NCI-H2171 (cell line): ENCODE data around the gene KCNAB3.

Experiments used
- DNase-seq: peaks from one replicate; lab custom pipeline; 2025; lab: John Stamatoyannopoulos, UW

The KCNAB3 gene

GRCh38 chr17:7903154-7904103, 26.2 kb downstream of the KCNAB3 start:
- no peak for DNase-seq

- DNase-seq: no peak
These were observed 31.9 kb downstream of the KCNAB3 start for GRCh38 chr17:7897773-7898172.

GRCh38 chr17:7897090-7897489, 32.6 kb downstream of the KCNAB3 start:
- DNase-seq: no peak

GRCh38 chr17:7894866-7895265, 34.8 kb downstream of the KCNAB3 start:
- DNase-seq: no peak

DNA sequence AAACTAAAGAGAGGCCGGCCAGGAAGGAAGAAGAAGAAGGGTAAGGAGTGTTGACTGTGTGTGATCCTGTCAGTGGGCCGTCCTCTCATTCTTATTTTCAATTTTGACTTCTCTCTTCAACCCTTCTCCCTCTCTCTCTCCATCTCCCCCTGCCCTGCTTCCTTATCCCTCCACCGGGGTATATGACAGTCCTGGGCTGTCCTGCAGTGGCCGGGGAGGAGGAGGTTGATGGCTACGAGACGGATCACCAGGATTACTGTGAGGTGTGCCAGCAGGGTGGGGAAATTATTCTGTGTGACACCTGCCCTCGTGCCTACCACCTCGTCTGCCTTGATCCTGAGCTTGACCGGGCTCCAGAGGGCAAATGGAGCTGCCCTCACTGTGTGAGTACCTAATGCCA, 35.4 kb downstream of the KCNAB3 start:
- DNase-seq: no peak

DNA sequence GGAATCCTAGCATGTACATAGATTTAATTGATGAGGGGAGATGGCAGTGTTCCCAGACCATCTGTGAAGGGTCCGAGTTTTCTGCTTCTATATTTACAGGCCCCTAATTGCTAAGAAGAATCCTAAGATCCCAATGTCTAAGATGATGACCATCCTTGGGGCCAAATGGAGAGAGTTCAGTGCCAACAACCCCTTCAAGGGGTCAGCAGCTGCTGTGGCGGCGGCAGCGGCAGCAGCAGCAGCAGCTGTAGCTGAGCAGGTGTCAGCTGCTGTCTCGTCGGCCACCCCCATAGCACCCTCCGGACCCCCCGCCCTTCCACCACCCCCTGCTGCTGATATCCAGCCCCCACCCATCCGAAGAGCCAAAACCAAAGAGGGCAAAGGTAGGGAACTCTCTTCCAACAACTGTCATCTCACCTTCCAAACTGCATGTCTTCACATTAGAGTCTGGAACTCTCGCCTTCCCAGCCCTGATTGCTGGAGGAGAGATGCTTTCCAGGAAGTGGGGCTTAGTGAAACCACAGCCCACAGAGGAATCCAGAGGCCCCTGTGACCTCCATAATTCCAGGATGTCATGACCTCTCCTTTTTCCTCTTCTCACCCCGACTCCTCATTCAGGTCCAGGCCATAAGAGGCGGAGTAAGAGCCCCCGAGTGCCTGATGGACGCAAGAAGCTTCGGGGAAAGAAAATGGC, 36.3 kb downstream of the KCNAB3 start:
- DNase-seq: no peak

GRCh38 chr17:7889166-7889955, 40.3 kb downstream of the KCNAB3 start:
- peak; percentile 94 for DNase-seq

DNA sequence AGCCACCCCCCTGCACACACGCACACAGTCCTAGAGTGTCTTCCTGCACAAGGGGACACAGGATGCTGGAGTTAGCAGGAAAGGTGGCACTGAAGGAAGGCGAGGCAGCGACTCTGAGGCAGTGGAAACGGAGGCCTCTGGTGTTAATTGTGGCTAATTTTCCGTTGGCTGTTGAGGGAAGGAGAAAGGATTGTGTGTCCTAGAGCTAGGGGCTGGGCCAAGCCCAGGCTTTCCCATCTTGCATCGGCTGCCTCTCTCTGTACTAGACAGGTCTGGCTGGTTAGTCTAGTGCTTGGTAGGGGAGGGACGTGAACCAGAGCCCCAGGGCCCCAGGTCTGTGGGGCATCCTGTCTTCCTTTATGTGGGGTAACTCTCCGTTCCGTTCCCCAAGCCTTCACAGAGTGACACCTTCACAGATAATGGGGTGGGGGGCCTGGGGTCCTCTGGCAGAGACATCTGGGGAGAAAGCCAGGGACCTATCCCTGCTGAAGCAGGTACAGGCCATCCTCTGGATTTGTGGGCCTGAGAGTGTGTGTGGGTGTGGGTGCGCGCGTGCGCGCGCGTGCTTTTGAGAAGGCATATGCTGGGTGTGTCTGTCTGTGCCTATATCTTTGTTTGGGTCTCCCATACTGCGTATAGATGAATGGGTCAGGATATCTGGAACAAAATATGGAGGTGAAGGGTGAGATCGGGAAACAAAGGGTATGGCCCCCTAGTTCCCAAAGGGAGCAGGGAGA, 41.3 kb downstream of the KCNAB3 start, which contains the start of gene CHD3:
CHD3 (plus strand) TSS at position 606 of the 737 bp plus-strand sequence. CDS start 212 bp downstream, outside the sequence.
- no peak for DNase-seq

DNA sequence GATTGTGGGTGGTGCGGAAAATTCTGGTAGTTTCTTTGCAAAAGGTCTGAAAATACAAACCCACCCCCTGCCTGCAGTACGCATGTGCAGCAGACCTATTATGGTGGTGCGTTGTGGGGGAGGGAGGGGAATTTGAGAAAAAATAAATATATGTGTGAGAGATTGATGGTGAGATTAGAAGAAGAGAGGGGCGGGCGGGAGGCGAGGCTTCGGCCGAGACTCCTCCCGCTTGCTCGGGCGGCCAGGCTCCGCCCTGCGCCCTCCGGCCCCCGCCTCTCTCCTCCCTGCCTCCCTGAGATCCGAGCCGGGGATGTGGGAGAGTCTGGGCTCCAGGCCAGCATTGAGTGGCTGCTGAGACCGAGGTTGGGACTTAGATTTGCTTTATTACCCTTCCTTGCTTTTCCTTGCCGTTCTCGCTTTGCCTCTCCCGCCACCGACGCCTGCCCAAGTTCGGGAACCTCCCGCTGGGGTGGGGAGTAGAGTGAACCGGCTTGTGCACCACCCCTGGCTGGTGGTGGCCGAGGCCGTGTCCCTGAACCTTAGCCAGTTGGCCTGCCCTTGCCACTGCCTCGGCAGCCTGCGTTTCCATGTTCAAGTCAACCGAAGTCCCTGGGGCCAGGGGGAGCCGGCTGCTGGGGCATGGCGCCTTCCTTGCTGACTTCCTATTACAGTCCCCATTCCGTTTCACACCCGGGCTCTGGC, 42.0 kb downstream of the KCNAB3 start:
- DNase-seq: peak; percentile 94

DNA sequence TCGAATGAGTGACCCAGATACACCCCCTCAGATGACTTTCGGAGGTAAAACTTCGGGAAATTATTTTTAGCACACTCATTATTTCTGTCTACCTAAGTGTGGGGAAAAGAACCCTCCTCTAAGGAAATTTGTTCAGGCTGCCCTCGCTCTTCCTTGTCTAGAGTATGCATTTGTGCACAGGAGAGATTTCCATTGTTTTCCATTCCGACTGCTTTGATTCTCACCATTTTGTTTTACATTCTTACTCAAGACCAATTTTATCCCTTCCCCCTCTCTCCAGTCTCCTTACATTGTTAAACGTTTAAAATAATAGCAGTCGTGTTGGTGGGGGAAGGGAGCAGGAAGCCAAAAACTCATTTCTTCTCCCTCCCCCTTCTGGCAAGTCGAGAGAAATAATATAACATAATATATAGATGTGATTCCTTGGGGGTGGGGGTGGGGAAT, 42.6 kb downstream of the KCNAB3 start:
- DNase-seq: no peak

DNA sequence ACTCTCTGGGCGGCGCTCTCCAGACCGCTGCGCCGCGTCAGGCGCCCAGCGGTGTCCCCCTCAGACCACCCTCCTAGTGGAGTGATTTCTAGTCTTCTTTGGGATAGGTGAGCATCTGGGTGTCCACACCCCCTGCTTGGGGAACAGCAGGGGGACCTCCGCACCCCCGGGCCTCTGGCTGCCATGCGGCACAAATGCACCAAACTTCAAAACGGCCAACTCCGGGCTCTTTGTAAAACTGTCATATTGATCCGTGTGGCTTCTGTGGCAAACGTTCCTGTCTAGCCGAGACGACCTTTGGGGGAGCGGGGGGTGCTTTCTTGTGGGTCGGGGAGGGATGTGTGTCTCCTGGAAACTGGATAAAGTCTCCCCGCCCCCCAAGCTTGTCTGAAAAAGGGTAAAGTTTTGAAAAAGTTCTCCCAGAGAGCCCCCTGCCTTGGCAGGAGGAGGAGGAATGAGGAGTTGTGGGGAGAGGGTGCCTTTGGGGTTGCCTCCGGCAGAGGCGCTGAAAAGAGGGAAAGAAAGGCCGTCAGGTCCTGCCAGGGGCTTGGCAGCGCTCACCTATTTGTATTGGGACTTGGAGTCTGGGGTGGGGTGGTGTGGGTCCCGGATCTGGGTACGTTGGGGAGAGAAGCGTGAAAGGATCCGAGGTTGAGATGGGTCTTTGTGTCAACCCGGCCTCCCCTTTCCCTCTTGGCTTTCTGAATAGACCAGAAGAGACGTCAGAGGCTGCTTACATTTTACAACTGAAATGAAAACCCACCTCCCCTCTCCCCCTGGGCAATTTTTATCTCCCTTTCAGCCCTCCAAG, 43.2 kb downstream of the KCNAB3 start:
- peak; percentile 27 for DNase-seq

- DNase-seq: peak; percentile 45
These were observed 44.1 kb downstream of the KCNAB3 start for GRCh38 chr17:7885367-7886226.

GRCh38 chr17:7884581-7885366, 44.9 kb downstream of the KCNAB3 start:
- no peak for DNase-seq

GRCh38 chr17:7883781-7884386, 45.8 kb downstream of the KCNAB3 start:
- DNase-seq: peak; percentile 59

GRCh38 chr17:7882629-7883028, 47.0 kb downstream of the KCNAB3 start:
- no peak for DNase-seq

DNA sequence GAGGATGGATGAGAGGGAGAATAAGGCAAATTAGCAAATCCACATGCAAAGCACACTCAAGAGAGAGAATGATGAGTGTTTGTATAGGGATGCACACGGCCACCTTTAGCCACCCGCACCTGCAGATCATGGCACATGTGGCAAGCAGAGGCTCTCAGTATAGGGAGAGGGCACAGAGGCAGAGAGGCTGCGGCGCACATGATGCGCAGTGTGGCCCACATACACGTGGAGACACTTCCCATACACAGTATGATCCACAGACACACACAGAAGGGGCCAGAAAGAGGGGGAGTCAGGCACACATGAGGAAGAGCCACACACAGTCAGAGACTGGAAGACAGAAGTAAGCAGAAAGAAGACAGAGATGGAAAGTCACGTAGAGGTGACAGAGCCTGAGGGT, 47.6 kb downstream of the KCNAB3 start:
- peak; percentile 21 for DNase-seq

DNA sequence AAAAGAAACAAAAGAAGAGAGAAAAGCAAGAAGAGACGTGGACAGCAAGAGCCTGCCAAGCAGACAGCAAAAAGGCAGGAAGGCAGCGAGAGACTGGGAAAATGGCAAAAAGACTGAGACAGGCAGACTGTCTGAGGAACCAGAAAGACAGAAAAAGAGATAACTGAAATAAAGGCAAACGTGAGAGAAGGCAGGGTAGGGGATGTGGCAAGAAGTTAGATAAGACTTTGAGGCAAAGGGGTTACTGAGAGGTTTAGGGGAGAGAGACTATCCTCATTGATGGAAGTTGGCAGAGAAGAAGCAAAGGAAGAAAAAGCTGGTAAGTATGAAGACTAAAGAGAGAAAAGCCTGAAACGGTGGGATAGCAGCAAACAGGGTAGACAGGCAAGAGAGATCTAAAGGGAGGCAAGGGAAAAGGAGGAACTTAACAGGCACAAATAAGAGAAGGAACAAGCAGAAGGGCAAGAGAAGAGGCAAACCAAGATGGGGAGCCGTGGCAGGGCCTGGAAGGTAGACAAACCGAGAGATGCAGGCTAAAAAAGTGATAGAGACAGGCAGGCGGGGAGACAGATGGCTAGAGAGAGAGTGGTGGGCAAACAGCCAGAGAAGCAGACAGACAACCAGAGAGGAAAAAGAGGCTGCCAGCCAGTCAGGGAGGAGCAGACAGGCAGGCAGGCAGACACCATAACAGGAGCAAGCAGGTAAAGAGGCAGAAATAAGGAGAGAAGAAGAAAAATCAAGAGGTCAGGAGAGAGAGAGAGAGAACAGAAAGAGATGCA, 48.2 kb downstream of the KCNAB3 start:
- DNase-seq: peak; percentile 91
